ENCODE measurements around the gene ACAP3.

Gene ACAP3

DNA sequence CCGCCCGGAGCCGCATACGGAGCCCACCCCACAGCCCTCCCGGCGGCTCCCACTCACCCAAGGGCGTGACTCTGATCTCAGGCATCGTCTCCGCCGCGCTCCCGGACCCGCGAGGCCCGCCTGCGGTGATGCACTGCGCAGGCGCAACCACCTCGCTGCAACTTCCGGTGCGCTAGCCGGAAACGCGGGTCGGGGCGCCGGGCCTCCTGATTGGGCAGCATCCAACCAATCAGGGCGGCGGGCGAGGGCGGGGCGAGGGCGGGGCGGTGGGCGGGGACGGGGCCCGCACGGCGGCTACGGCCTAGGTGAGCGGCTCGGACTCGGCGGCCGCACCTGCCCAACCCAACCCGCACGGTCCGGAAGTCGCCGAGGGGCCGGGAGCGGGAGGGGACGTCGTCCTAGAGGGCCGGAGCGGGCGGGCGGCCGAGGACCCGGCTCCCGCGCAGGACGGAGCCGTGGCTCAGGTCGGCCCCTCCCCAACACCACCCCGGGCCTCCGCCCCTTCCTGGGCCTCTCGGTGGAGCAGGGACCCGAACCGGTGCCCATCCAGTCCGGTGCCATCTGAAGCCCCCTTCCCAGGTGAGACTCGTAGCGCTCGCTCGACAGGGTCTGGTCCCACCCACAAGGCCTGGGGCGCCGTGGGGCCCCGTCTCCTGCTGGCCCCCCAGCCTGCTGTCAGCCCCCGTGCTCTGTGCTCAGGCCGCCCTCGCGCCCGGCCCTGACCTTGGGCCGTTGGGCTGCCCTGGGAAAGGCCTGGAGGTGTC, 17.0 kb upstream of the ACAP3 start, which contains the start of the genes CPTP and INTS11:
CPTP (plus strand) TSS at position 279 of the 764 bp plus-strand sequence. CDS start 2,109 bp downstream, outside the sequence.
INTS11 (minus strand) TSS at position 137 of the 764 bp plus-strand sequence; CDS start at position 85, 52 bp downstream.
- Histone ChIP-seq H2AFZ (ENCODE audit: low read length) (peak within 1 kb of the TSS; percentile 84), H3K9ac (ENCODE audit: low read length) (peak within 1 kb of the TSS; percentile 95), H3K4me2 (ENCODE audit: low read depth, low read length) (peak within 1 kb of the TSS; percentile 90), H3K9me2 (replicated peaks; ENCODE audit: insufficient read depth, low read length) (no peaks in the 10 kb centered on the region), H3K27ac (ENCODE audit: low read length) (peak within 1 kb of the TSS; percentile 63; the same call in 1 of the 2 replicates), H3K4me1 (ENCODE audit: low read length) (peaks cover 3% of the 10 kb centered on the region; the same call in 1 of the 2 replicates), H3K36me3 (replicated peaks; ENCODE audit: insufficient read depth, low read length) (no peaks in the 10 kb centered on the region), H3K27me3 (replicated peaks; ENCODE audit: insufficient read depth, low read length) (no peaks in the 10 kb centered on the region), H3K79me2 (ENCODE audit: low read length) (peaks cover 69% of the 10 kb centered on the region), H3K9me3 (replicated peaks; ENCODE audit: insufficient read depth, low read length) (no peaks in the 10 kb centered on the region), H3K4me3 (ENCODE audit: low read length) (peak within 1 kb of the TSS; percentile 99), H3F3A (ENCODE audit: insufficient read depth, low read length) (0 out of 2 replicates have a peak, but pooled peaks cover 6% of the 10 kb centered on the region), H4K20me1 (ENCODE audit: insufficient read depth, low read length) (peaks cover 12% of the 10 kb centered on the region; the same call in 1 of the 2 replicates)
- DNase-seq, result peak; percentile 95
- TF ChIP-seq, protein P1, sequence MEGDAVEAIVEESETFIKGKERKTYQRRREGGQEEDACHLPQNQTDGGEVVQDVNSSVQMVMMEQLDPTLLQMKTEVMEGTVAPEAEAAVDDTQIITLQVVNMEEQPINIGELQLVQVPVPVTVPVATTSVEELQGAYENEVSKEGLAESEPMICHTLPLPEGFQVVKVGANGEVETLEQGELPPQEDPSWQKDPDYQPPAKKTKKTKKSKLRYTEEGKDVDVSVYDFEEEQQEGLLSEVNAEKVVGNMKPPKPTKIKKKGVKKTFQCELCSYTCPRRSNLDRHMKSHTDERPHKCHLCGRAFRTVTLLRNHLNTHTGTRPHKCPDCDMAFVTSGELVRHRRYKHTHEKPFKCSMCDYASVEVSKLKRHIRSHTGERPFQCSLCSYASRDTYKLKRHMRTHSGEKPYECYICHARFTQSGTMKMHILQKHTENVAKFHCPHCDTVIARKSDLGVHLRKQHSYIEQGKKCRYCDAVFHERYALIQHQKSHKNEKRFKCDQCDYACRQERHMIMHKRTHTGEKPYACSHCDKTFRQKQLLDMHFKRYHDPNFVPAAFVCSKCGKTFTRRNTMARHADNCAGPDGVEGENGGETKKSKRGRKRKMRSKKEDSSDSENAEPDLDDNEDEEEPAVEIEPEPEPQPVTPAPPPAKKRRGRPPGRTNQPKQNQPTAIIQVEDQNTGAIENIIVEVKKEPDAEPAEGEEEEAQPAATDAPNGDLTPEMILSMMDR (IDR thresholded peaks at IDR 0.05; ENCODE audit: low read length), result no peak
- TF ChIP-seq EZH2phosphoT487 (IDR thresholded peaks at IDR 0.05; ENCODE audit: low read length) (no peak), EZH2 (optimal IDR thresholded peaks at IDR 0.05; ENCODE audit: low read depth, low read length) (no peak)

DNA sequence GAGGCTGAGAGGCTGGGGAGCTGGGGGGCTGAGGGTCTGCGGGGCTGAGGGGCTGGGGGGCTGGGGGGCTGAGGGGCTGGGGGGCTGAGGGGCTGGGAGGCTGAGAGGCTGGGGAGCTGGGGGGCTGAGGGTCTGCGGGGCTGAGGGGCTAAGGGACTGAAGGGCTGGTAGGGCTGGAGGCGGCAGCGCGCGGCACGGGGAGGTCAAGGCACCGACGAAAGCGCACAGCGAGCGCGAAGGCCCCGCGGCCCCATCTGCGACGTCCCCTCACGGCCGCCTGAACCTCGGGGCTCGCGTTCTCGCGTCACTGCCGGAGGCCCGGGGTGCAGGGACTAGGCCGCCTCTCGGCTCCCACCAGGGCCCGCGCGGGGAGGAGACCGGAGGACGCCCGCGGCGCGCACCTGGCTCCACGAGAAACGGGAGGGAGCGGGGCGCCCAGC, 16.4 kb upstream of the ACAP3 start:
- H3K27ac ChIP-seq (ENCODE audit: low read length), result no peak overlapping the region
- H3K4me1 ChIP-seq (ENCODE audit: low read length), result peaks cover 3% of the 10 kb centered on the region; the same call in 1 of the 2 replicates
- peak overlapping the region; percentile 99 for H3K4me3 ChIP-seq (ENCODE audit: low read length)
- H3K9ac ChIP-seq (ENCODE audit: low read length), result peak overlapping the region; percentile 87
- H3K36me3 ChIP-seq (replicated peaks; ENCODE audit: insufficient read depth, low read length), result no peaks in the 10 kb centered on the region
- peaks cover 12% of the 10 kb centered on the region; the same call in 1 of the 2 replicates for H4K20me1 ChIP-seq (ENCODE audit: insufficient read depth, low read length)
- peaks cover 75% of the 10 kb centered on the region for H3K79me2 ChIP-seq (ENCODE audit: low read length)
- no peak for DNase-seq
- H3F3A ChIP-seq (ENCODE audit: insufficient read depth, low read length), result 0 out of 2 replicates have a peak, but pooled peaks cover 6% of the 10 kb centered on the region
- H2AFZ ChIP-seq (ENCODE audit: low read length), result peak overlapping the region; percentile 70; the same call in 1 of the 2 replicates
- H3K27me3 ChIP-seq (replicated peaks; ENCODE audit: insufficient read depth, low read length), result no peaks in the 10 kb centered on the region
- TF ChIP-seq, protein P1 (IDR thresholded peaks at IDR 0.05; ENCODE audit: low read length), result no peak
- H3K9me3 ChIP-seq (replicated peaks; ENCODE audit: insufficient read depth, low read length), result no peaks in the 10 kb centered on the region
- no peaks in the 10 kb centered on the region for H3K9me2 ChIP-seq (replicated peaks; ENCODE audit: insufficient read depth, low read length)
- peak overlapping the region; percentile 64 for H3K4me2 ChIP-seq (ENCODE audit: low read depth, low read length)

DNA sequence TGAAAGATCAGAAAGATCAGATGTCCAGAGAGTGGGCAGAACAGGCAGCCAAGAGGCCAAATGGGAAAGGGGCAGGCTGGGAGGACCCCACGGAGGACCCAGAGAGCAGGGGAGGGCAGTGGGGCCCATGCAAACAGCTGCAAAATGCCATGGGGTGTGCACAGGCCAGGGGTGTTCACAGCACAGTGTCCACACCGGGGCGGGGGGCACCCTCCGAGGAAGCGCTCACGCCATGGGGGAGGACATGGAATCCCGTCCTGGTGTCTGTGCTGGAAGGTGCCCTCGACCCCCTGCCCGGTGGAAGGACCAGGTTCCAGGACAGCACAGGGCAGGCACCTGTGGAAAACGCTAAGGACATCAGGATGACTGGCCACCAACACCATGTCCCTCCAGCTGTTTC, 15.2 kb upstream of the ACAP3 start:
- H3K27me3 ChIP-seq (replicated peaks; ENCODE audit: insufficient read depth, low read length), result no peaks in the 10 kb centered on the region
- H3K9me3 ChIP-seq (replicated peaks; ENCODE audit: insufficient read depth, low read length), result no peaks in the 10 kb centered on the region
- peaks cover 3% of the 10 kb centered on the region; the same call in 1 of the 2 replicates for H3K4me1 ChIP-seq (ENCODE audit: low read length)
- DNase-seq, result no peak
- TF ChIP-seq, protein P1 (IDR thresholded peaks at IDR 0.05; ENCODE audit: low read length), result no peak
- TF ChIP-seq EZH2 (optimal IDR thresholded peaks at IDR 0.05; ENCODE audit: low read depth, low read length) (no peak), EZH2phosphoT487 (IDR thresholded peaks at IDR 0.05; ENCODE audit: low read length) (no peak)
- peaks cover 80% of the 10 kb centered on the region for H3K79me2 ChIP-seq (ENCODE audit: low read length)
- no peak overlapping the region for H2AFZ ChIP-seq (ENCODE audit: low read length)
- peak overlapping the region; percentile 66; the same call in 1 of the 2 replicates for H3K4me2 ChIP-seq (ENCODE audit: low read depth, low read length)
- H3K9me2 ChIP-seq (replicated peaks; ENCODE audit: insufficient read depth, low read length), result no peaks in the 10 kb centered on the region
- H3F3A ChIP-seq (ENCODE audit: insufficient read depth, low read length), result 0 out of 2 replicates have a peak, but pooled peaks cover 6% of the 10 kb centered on the region
- H3K36me3 ChIP-seq (replicated peaks; ENCODE audit: insufficient read depth, low read length), result no peaks in the 10 kb centered on the region
- peaks cover 12% of the 10 kb centered on the region; the same call in 1 of the 2 replicates for H4K20me1 ChIP-seq (ENCODE audit: insufficient read depth, low read length)
- no peak overlapping the region for H3K27ac ChIP-seq (ENCODE audit: low read length)
- no peak overlapping the region for H3K9ac ChIP-seq (ENCODE audit: low read length)
- no peak overlapping the region for H3K4me3 ChIP-seq (ENCODE audit: low read length)

All from MM.1S (cell line).